Ovary (tissue), 9 donors: ENCODE results near the gene RNF32. TPM values are rescaled to one million over a fixed set of nuclear protein-coding genes. Genes with fewer than 3 reads are reported as not detected.
"Not testable (repeated sequence)": the region's sequence is repeated elsewhere in the genome, so short reads cannot be mapped to it uniquely, and the experiment has no call there.

Experiments
- DNase-seq, 5 donors: peaks; one replicate each; pipeline ENCODE4 v3.0.0-alpha.2; 2019 to 2020
- H3K27ac ChIP-seq, 2 donors: fragments of 200-600 bp; one replicate each; pipeline versions ENCODE4 v1.5.1 to v1.8.0; 2019 to 2022
- H3K27me3 ChIP-seq: fragments of 200-600 bp; one replicate; pipeline ENCODE4 v1.8.0; 2022
- H3K36me3 ChIP-seq: fragments of 200-600 bp; sonication (generic); one replicate; pipeline ENCODE4 v1.5.1; 2019
- H3K4me1 ChIP-seq: one replicate; pipeline ENCODE4 v1.8.1; 2013; ENCODE audit warnings: mild to moderate bottlenecking, moderate library complexity; ENCODE audit not compliant: insufficient read depth
- H3K4me3 ChIP-seq: fragments of 200-600 bp; sonication (generic); one replicate; pipeline ENCODE4 v1.5.1; 2017
- H3K9me3 ChIP-seq, 2 donors: fragments of 200-600 bp in 1 of 2; sonication (generic) in 1 of 2; one replicate each; pipeline versions ENCODE4 v1.5.1 to v1.8.1; 2013 to 2019; ENCODE audit warnings: mild to moderate bottlenecking in 1 of 2, moderate library complexity in 1 of 2
- CTCF ChIP-seq, 3 donors: fragments of 450-650 bp in 2 of 3; fragments of 200-600 bp in 1 of 3; IDR thresholded peaks; one replicate each; pipeline versions ENCODE4 v1.5.1 to v1.8.0; 2016 to 2022; ENCODE audit warnings: antibody characterized with exemption in 3 of 3, mild to moderate bottlenecking in 1 of 3
- EP300 ChIP-seq: sonication (generic); formaldehyde crosslinking; IDR thresholded peaks from one replicate; pipeline ENCODE4 v1.6.1; 2017; ENCODE audit warnings: antibody characterized with exemption
- POLR2A ChIP-seq: fragments of 450-650 bp; IDR thresholded peaks from one replicate; pipeline ENCODE4 v1.6.1; 2017; ENCODE audit warnings: antibody characterized with exemption, mild to moderate bottlenecking, moderate library complexity
- WGBS, 3 donors: extraction: QIAGEN DNeasy Blood & Tissue Kit in 1 of 3; methylation state at CpG; one replicate each; pipeline versions ENCODE4 v1.1.5 to v1.1.7; 2013 to 2017; 5-methylcytosine and 5-hydroxymethylcytosine counted together
- intact Hi-C, 4 donors: fragments of 100-400 bp; cut with DNase I; formaldehyde crosslinking; loops; one replicate each; pipeline versions ENCODE4 v1.11.0 to v1.15.1; 2022 to 2023
- polyA plus RNA-seq, 2 donors: library from polyadenylated mRNA; stranded (reverse); fragments of 200-250 nt in 1 of 2; fragments of 350-450 nt in 1 of 2; fragmentation: Illumina TruSeq in 1 of 2; extraction: RNeasy Lipid Tissue Mini Kit (QIAGEN cat#74804) in 1 of 2; gene quantifications; one replicate each; pipeline ENCODE4 v1.2.3, GENCODE V29; 2013 to 2014
- total RNA-seq, 7 donors: library from RNA; depleted of rRNA in 2 of 7; stranded (reverse); fragments of >200 nt in 2 of 7; fragmentation: NEBNext Ultra II Directional in 3 of 7; extraction: Animal tissue kit (Norgen Biotek cat#: 25700) in 3 of 7; gene quantifications; one replicate each; pipeline versions ENCODE4 v1.1.0 to v1.2.4, GENCODE V29; 2016 to 2023
- donor health status: DM: no; HTN: no; CAD: no; lungs with moderate emphysema.
- donor health status: DM: no; HTN: no; CAD: no.
- donor health status: Bipolar disorder and iron deficiency.
- donor health status: DM: yes; HTN: yes; CAD: no.
- donor health status: DM: no; HTN: no; CAD: no.
- donor health status: DM: yes; HTN: yes; CAD: no.

Gene RNF32
- total and polyA plus RNA-seq, 9 donors = 0.72 to 2.3 (median 1.6) TPM

GRCh38 chr7:156638443-156639077, 2.0 kb upstream of the RNF32 start:
- H3K36me3 ChIP-seq = no peaks in the 10 kb centered on the region
- DNase-seq = no peak
- peaks cover 8% of the 10 kb centered on the region for H3K4me1 ChIP-seq
- WGBS, 3 donors = 95 to 97% (median 96%) methylated on average over 8 of the region's 8 CpGs
- no peak overlapping the region for H3K4me3 ChIP-seq
- H3K27me3 ChIP-seq = no peaks in the 10 kb centered on the region
- TF ChIP-seq EP300 = no peak
- TF ChIP-seq POLR2A = no peak
- TF ChIP-seq CTCF (IDR thresholded peaks at IDR 0.05) = no peak
- no peak overlapping the region for H3K27ac ChIP-seq
- H3K9me3 ChIP-seq = no peaks in the 10 kb centered on the region
- intact Hi-C loops = no loop called here

- Histone ChIP-seq H3K9me3 (no peaks in the 10 kb centered on the region), H3K27me3 (no peaks in the 10 kb centered on the region), H3K4me1 (peaks cover 8% of the 10 kb centered on the region), H3K4me3 (peak overlapping the region; percentile 53), H3K27ac (peak overlapping the region; percentile 50 to 74), H3K36me3 (no peaks in the 10 kb centered on the region)
- intact Hi-C loops = no loop called here
- TF ChIP-seq EP300 = no peak
- TF ChIP-seq CTCF (IDR thresholded peaks at IDR 0.05) = no peak
- no peak for TF ChIP-seq POLR2A
- 51 to 60% (median 52%) methylated on average over 51 to 52 of the region's 52 CpGs for whole genome bisulfite sequencing, 3 donors
- peak in 3 of 5 donors; percentile 20 to 42 (median 20) for DNase-seq
Observed at GRCh38 chr7:156639426-156640256, 933 bp upstream of the RNF32 start.

- H3K27me3 ChIP-seq = no peaks in the 10 kb centered on the region
- 5 to 7% (median 7%) methylated on average over 29 to 30 of the region's 30 CpGs for WGBS, 3 donors
- H3K36me3 ChIP-seq = no peaks in the 10 kb centered on the region
- peaks cover 8% of the 10 kb centered on the region for H3K4me1 ChIP-seq
- TF ChIP-seq EP300 (no peak), POLR2A (no peak), CTCF (IDR thresholded peaks at IDR 0.05) (no peak)
- H3K27ac ChIP-seq = peak overlapping the region; percentile 33 to 50
- peak in 1 of 5 donors; percentile 21 for DNase-seq
- H3K4me3 ChIP-seq = peak overlapping the region; percentile 53
- intact Hi-C loops = no loop called here
- no peaks in the 10 kb centered on the region for H3K9me3 ChIP-seq
Observed at GRCh38 chr7:156640949-156641485, 443 bp downstream of the RNF32 start.

- intact Hi-C loops = no loop called here
- Histone ChIP-seq H3K4me3 (no peak overlapping the region), H3K36me3 (no peaks in the 10 kb centered on the region), H3K27ac (no peak overlapping the region), H3K27me3 (no peaks in the 10 kb centered on the region), H3K9me3 (no peaks in the 10 kb centered on the region), H3K4me1 (peaks cover 8% of the 10 kb centered on the region)
- 72 to 79% (median 74%) methylated on average over 13 of the region's 13 CpGs for whole genome bisulfite sequencing, 3 donors
- no peak for TF ChIP-seq POLR2A
- no peak for TF ChIP-seq CTCF (IDR thresholded peaks at IDR 0.05)
- no peak for TF ChIP-seq EP300
- no peak for DNase-seq
Observed at GRCh38 chr7:156642306-156643045, 1.9 kb downstream of the RNF32 start.

GRCh38 chr7:156647330-156647729, 6.8 kb downstream of the RNF32 start:
- H3K36me3 ChIP-seq, H3K4me3 ChIP-seq, H3K9me3 ChIP-seq, H3K27me3 ChIP-seq, H3K4me1 ChIP-seq, intact Hi-C loops, DNase-seq, H3K27ac ChIP-seq: not testable (repeated sequence)
- WGBS, 3 donors = 93 to 96% (median 95%) methylated on average over 5 of the region's 5 CpGs
